Fibroblast of the aortic adventitia (primary cell): ENCODE measurements around the gene DBNDD1. TPM values are rescaled to one million over a fixed set of nuclear protein-coding genes. Genes with fewer than 3 reads are reported as not detected.

Experiments
- DNase-seq: peaks from one replicate; pipeline ENCODE4 v3.0.0-alpha.2; 2010; ENCODE audit warnings: low read depth
- H3K4me3 ChIP-seq: 2 replicates; pipeline ENCODE4 v1.5.1; 2011; ENCODE audit warnings: low read depth, mild to moderate bottlenecking, control low read depth, low read length, moderate library complexity
- CTCF ChIP-seq: IDR thresholded peaks from 2 replicates; pipeline ENCODE4 v1.5.1; 2011; ENCODE audit warnings: mild to moderate bottlenecking, low read length, control low read depth, inconsistent platforms; ENCODE audit not compliant: insufficient read depth
- total RNA-seq: library from RNA; depleted of rRNA; stranded (reverse); fragments of >200 nt; gene quantifications from 2 replicates; pipeline ENCODE4 v1.2.3, GENCODE V29; 2012; ENCODE audit warnings: low replicate concordance

DBNDD1 gene
- total RNA-seq, 1 donor = 1.7 TPM

DNA sequence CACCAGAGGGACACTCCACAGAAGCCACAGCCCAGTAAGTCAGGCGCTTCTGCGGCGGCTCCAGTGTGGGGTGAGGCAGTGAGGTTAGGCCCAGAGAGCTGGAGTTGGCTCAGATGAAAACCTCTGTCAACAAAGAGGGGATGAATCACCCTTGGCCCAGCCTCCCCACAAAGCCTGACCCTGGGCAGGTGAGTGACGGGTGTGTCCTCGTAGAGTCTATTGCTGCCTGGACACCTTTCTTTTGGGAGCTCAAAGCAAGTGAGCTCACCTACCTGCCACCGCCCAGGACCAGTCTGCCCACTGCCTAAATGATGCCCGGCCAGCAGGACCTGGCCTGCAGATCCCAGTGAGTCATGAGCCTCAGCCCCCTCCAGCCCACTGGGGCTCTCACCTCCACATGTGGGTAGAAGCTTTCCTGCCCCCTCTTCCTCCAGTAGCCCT, 24.9 kb upstream of the DBNDD1 start:
- no peak for DNase-seq
- no peak overlapping the region for H3K4me3 ChIP-seq
- no peak for TF ChIP-seq CTCF

DNA sequence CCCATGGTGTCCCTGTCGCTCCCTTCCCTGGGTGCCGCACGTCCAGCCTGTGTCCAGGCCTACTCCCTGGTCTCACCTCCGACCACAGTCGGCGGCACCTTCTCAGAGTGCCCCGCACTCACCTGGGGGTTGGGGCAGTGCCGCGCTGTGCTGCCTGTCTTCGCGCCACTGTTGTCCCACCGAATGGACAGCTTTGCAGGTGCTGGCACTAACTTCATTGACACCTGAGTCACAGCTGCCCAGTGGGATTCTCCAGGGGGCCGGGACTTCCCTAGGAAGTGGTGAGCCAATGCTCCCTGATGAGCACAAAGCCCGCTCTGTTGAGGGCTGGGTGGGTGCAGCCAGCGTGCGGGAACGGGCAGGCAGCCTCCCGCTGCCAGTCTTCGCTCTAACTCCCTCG, 24.3 kb upstream of the DBNDD1 start:
- no peak for DNase-seq
- no peak overlapping the region for H3K4me3 ChIP-seq
- TF ChIP-seq CTCF = no peak

- H3K4me3 ChIP-seq = no peak overlapping the region
- TF ChIP-seq CTCF = no peak
- no peak for DNase-seq
Observed at GRCh38 chr16:90042946-90043514, 23.8 kb upstream of the DBNDD1 start.

GRCh38 chr16:90041896-90042473, 22.7 kb upstream of the DBNDD1 start:
- H3K4me3 ChIP-seq = no peak overlapping the region
- DNase-seq = no peak
- no peak for TF ChIP-seq CTCF

DNA sequence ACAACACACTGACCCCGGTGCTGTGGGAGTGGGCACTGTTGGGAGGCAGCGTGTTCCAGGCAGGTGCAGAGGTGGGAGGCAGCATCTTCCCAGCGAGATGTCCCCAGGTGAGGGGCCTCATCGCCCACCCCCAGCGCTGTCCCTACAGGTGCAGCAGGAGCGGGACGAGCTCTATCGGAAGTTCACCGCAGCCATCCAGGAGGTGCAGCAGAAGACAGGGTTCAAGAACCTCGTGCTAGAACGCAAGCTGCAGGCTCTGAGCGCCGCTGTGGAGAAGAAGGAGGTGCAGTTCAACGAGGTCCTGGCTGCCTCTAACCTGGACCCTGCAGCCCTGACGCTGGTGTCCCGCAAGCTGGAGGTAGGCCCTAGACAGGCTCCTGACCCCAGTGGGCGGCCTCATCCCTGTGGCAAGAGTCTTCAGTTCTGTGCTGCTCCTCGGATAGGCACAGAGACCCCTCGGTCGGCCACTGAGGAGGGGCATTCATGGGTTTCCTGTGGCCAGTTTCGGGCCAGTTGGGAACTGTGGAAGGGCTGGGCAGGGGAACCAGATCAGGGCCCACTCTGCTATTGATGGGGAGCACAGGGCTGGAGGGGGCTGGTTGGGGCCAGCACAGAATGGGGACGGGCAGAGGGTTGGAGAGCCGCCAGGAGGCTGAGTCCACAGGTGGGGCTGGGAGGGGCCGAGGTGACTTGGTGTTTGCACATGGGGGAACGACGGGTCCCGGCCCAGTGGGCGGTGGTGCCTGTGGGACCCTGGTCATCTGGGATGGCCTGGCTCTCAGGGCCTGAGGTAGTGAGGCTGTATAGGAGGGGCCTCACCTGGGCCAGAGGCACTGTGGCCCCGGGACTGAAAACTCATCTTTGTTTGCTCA, 21.1 kb upstream of the DBNDD1 start:
- no peak for DNase-seq
- no peak for TF ChIP-seq CTCF
- H3K4me3 ChIP-seq = no peak overlapping the region

DNA sequence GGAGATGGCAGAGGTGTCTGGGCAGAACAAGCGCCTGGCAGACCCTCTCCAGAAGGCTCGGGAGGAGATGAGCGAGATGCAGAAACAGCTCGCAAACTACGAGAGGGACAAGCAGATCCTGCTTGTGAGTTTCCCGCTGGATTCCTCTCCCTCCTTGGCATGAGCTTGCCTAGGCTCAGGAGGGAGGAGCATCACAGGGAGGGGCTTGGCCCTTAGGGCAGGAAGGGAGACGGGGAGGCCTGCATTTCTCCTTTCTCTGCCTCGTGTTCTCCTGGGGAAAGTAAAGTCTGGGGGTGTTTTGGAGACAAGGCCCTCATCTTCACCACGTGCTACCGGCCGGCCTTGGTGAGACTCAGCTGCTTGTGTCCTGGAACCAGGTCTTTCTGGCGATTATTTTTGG, 18.0 kb upstream of the DBNDD1 start:
- DNase-seq = no peak
- no peak overlapping the region for H3K4me3 ChIP-seq
- no peak for TF ChIP-seq CTCF
